IMR-90 (cell line): ENCODE measurements around the gene TRAP1. TPM values are rescaled to one million over a fixed set of nuclear protein-coding genes. Genes with fewer than 3 reads are reported as not detected.
A peak's percentile ranks its signal among the peaks of the same experiment; 100 is the strongest.

Experiments
- ATAC-seq: fragments of 200-7000 bp; cut with Tn5 transposase; 2 replicates; pipeline ENCODE4 v1.9.1; 2020; ENCODE audit warnings: low read depth, mild to moderate bottlenecking, moderate library complexity
- BruUV-seq: library from RNA; stranded (reverse); fragments of 400-500 nt; replicated peaks from 2 replicates; lab custom pipeline; 2021; lab: Mats Ljungman, UMichigan
- CTCF ChIA-PET: fragments of 300-600 bp; formaldehyde crosslinking; extraction: SDS; loops from one replicate; lab custom pipeline; 2021; ENCODE audit warnings: antibody characterized with exemption; lab: Yijun Ruan, JAX
- POLR2A ChIA-PET: fragments of 300-600 bp; sonication (Branson Sonifier 250); formaldehyde crosslinking; loops from one replicate; lab custom pipeline; 2022; ENCODE audit warnings: antibody characterized with exemption; ENCODE audit not compliant: unreplicated experiment; lab: Charles Lee
- DNase-seq: peaks from one replicate; pipeline ENCODE4 v3.0.0; 2013
- H2AFZ ChIP-seq: replicated peaks from 2 replicates; pipeline ENCODE3; 2013; ENCODE audit warnings: low read length, mild to moderate bottlenecking; ENCODE audit not compliant: poor library complexity
- H2AK5ac ChIP-seq: 2 replicates; pipeline ENCODE4 v1.6.1; 2013; ENCODE audit warnings: low read depth, low read length, inconsistent platforms
- H2AK9ac ChIP-seq: replicated peaks from 2 replicates; pipeline ENCODE3; 2013; ENCODE audit warnings: mild to moderate bottlenecking, low read depth, low read length, moderate library complexity; ENCODE audit not compliant: poor library complexity
- H2BK120ac ChIP-seq: 2 replicates; pipeline ENCODE4 v1.6.1; 2013; ENCODE audit warnings: low read depth, low read length, inconsistent platforms
- H2BK15ac ChIP-seq: 3 replicates; pipeline ENCODE4 v1.6.1; 2013; ENCODE audit warnings: low read depth, low read length, inconsistent platforms
- H2BK20ac ChIP-seq: 2 replicates; pipeline ENCODE4 v1.6.1; 2013; ENCODE audit warnings: low read depth, mild to moderate bottlenecking, inconsistent platforms, low read length, moderate library complexity
- H2BK5ac ChIP-seq: 2 replicates; pipeline ENCODE4 v1.6.1; 2013; ENCODE audit warnings: mild to moderate bottlenecking, low read depth, low read length, inconsistent platforms; ENCODE audit not compliant: poor library complexity, severe bottlenecking
- H3K14ac ChIP-seq: replicated peaks from 2 replicates; pipeline ENCODE4 v1.6.1; 2013; ENCODE audit warnings: low read depth, low read length, inconsistent platforms
- H3K18ac ChIP-seq: 2 replicates; pipeline ENCODE4 v1.6.1; 2013; ENCODE audit warnings: low read depth, low read length, control low read depth
- H3K23ac ChIP-seq: 2 replicates; pipeline ENCODE4 v1.6.1; 2013; ENCODE audit warnings: low read depth, low read length, inconsistent platforms
- H3K27ac ChIP-seq: 2 replicates; pipeline ENCODE4 v1.5.1; 2013; ENCODE audit warnings: mild to moderate bottlenecking, control low read depth, low read length; ENCODE audit not compliant: insufficient read depth
- H3K27me3 ChIP-seq: 2 replicates; pipeline ENCODE4 v1.6.1; 2013; ENCODE audit warnings: low read length; ENCODE audit not compliant: control insufficient read depth, insufficient read depth
- H3K36me3 ChIP-seq: 2 replicates; pipeline ENCODE4 v1.6.1; 2013; ENCODE audit warnings: low read length, mixed read lengths; ENCODE audit not compliant: control insufficient read depth, insufficient read depth
- H3K4ac ChIP-seq: 2 replicates; pipeline ENCODE4 v1.6.1; 2013; ENCODE audit warnings: low read depth, low read length, inconsistent platforms
- H3K4me1 ChIP-seq: 2 replicates; pipeline ENCODE4 v1.6.1; 2013; ENCODE audit warnings: low read length, mixed read lengths; ENCODE audit not compliant: control insufficient read depth, insufficient read depth
- H3K4me2 ChIP-seq: 2 replicates; pipeline ENCODE4 v1.6.1; 2013; ENCODE audit warnings: low read depth, mild to moderate bottlenecking, control low read depth, low read length, moderate library complexity
- H3K4me3 ChIP-seq: 2 replicates; pipeline ENCODE4 v1.5.1; 2013; ENCODE audit warnings: low read depth, mild to moderate bottlenecking, control low read depth, low read length, moderate library complexity; ENCODE audit not compliant: insufficient read depth
- H3K56ac ChIP-seq: 2 replicates; pipeline ENCODE4 v1.6.1; 2013; ENCODE audit warnings: low read length, inconsistent platforms; ENCODE audit not compliant: insufficient read depth; ENCODE audit errors: extremely low read depth
- H3K79me1 ChIP-seq, 2 experiments: 2 replicates each; pipeline ENCODE4 v1.6.1; 2013; ENCODE audit warnings: low read length in 2 of 2, inconsistent platforms in 1 of 2, low read depth in 1 of 2
- H3K9ac ChIP-seq: 2 replicates; pipeline ENCODE4 v1.6.1; 2013; ENCODE audit warnings: low read depth, low read length, control low read depth
- H3K9me1 ChIP-seq: 2 replicates; pipeline ENCODE4 v1.6.1; 2013; ENCODE audit warnings: low read length, inconsistent platforms; ENCODE audit not compliant: insufficient read depth
- H3K9me3 ChIP-seq: 2 replicates; pipeline ENCODE4 v1.6.1; 2013; ENCODE audit warnings: low read length; ENCODE audit not compliant: control insufficient read depth, insufficient read depth
- H4K20me1 ChIP-seq: 2 replicates; pipeline ENCODE4 v1.6.1; 2013; ENCODE audit warnings: low read length, inconsistent platforms; ENCODE audit not compliant: insufficient read depth
- H4K5ac ChIP-seq: 2 replicates; pipeline ENCODE4 v1.6.1; 2013; ENCODE audit warnings: mild to moderate bottlenecking, low read depth, low read length, control low read depth
- H4K8ac ChIP-seq, 2 experiments: 2 replicates each; pipeline ENCODE4 v1.6.1; 2013; ENCODE audit warnings: low read depth in 2 of 2, low read length in 2 of 2, control low read depth in 1 of 2, inconsistent platforms in 1 of 2
- H4K91ac ChIP-seq: 2 replicates; pipeline ENCODE4 v1.6.1; 2013; ENCODE audit warnings: low read depth, low read length, inconsistent platforms; ENCODE audit not compliant: insufficient read depth
- BHLHE40 ChIP-seq: fragments of 150-350 bp; IDR thresholded peaks from 2 replicates; pipeline ENCODE4 v1.6.1; 2016; ENCODE audit warnings: mild to moderate bottlenecking, low read depth, low read length
- RAD21 ChIP-seq: IDR thresholded peaks from 2 replicates; pipeline ENCODE4 v1.6.1; 2012; ENCODE audit warnings: low read length, improper control_type of control experiment
- SMC3 ChIP-seq: fragments of 150-350 bp; IDR thresholded peaks from 2 replicates; pipeline ENCODE4 v1.6.1; 2016; ENCODE audit warnings: low read depth, mild to moderate bottlenecking, antibody characterized with exemption, low read length, moderate library complexity
- WGBS, 2 experiments: methylation state at CpG; one replicate each; pipeline versions ENCODE4 v1.1.5 to v1.1.7; 2013; ENCODE audit warnings: missing lambda C conversion rate in 2 of 2; ENCODE audit not compliant: insufficient read length in 1 of 2; ENCODE audit errors: extremely low coverage in 2 of 2; 5-methylcytosine and 5-hydroxymethylcytosine counted together
- dilution Hi-C: fragments of 300-500 bp; cut with HindIII; formaldehyde crosslinking; loops from one replicate; pipeline ENCODE4 v1.14.3; 2018; ENCODE audit warnings: low sequenced_read_pairs; ENCODE audit not compliant: unreplicated experiment
- in situ Hi-C: fragments of 300-500 bp; cut with MboI; formaldehyde crosslinking; loops from 3 replicates; pipeline ENCODE4 v1.14.3; 2019; ENCODE audit warnings: low sequenced_read_pairs, inconsistent platforms, mixed read lengths
- intact Hi-C: fragments of 100-400 bp; cut with micrococcal nuclease; formaldehyde crosslinking; loops from 2 replicates; pipeline ENCODE4 v1.10.0; 2022
- polyA plus RNA-seq, 3 experiments: library from polyadenylated mRNA; depleted of rRNA; stranded (reverse); fragments of >200 nt; gene quantifications; 2 replicates each; pipeline ENCODE4 v1.2.3, GENCODE V29; 2012; ENCODE audit warnings: low replicate concordance in 1 of 3
- total RNA-seq: library from RNA; depleted of rRNA; stranded (reverse); fragments of >200 nt; gene quantifications from 2 replicates; pipeline ENCODE4 v1.2.3, GENCODE V29; 2012
- TF ChIP-seq, protein P1 (sequence below): conservative IDR thresholded peaks from 2 replicates; pipeline ENCODE4 v1.5.1; 2012; ENCODE audit warnings: mild to moderate bottlenecking, low read depth, low read length, improper control_type of control experiment

Gene TRAP1
- total and polyA plus RNA-seq, 2 of the 4 experiments (the other 2 are of a cell fraction), result 139 to 145 TPM

DNA sequence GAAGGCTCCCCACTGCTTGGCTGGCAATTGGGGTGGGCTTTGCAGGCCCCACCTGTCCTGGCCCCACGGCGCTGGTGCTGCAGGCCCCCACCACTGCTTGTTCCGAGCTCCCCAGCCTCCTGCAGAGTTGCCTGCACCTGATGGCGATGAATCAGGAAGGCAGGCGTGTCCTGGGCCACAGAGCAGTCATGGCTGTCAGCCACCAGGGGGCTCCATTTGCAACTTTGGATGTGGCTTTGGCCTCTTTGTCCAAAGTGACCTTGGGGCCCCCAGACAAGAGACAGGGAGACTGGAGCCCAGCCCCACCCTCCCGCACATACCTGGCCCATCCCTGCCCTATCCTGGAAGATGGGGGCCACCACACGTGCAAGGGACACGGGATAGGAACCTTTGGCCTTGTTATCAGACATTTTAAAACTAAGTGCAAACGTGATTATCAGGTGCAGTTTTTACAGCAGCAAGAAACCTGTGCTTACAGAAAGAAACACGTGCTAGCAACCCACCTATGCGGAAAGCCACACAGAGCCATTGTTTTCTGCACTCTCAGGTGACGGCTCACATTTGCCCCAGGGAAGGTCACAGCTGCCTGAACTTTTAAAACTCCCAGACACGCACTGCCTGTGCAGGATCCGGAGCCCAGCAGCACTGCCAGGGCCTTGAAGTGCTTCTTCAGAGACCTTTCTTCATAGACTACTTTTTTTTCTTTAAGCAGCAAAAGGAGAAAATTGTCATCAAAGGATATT, 62.9 kb downstream of the TRAP1 start, which contains the start of gene DNASE1:
DNASE1 (plus strand) TSS at position 443 of the 743 bp plus-strand sequence. CDS start 683 bp downstream, outside the sequence.
- Histone ChIP-seq H3K4me3 (no peak within 1 kb of the TSS), H2BK5ac (no peak within 1 kb of the TSS), H3K9ac (no peak within 1 kb of the TSS), H3K18ac (no peak within 1 kb of the TSS), H2AK9ac (peak within 1 kb of the TSS; percentile 31), H2BK15ac (no peak within 1 kb of the TSS), H3K27me3 (no peaks in the 10 kb centered on the region), H3K27ac (no peak within 1 kb of the TSS), H3K4me1 (no peaks in the 10 kb centered on the region), H3K9me1 (peaks cover 14% of the 10 kb centered on the region), H3K79me1 (peaks cover 0 to 12% of the 10 kb centered on the region in 2 experiments; a peak in 1 of 4 replicates), H2BK120ac (no peak within 1 kb of the TSS), H2BK20ac (no peak within 1 kb of the TSS), H4K91ac (no peak within 1 kb of the TSS), H3K14ac (no peak within 1 kb of the TSS), H2AFZ (peak within 1 kb of the TSS; percentile 46), H3K9me3 (no peaks in the 10 kb centered on the region), H4K5ac (no peak within 1 kb of the TSS), H4K20me1 (peaks cover 10% of the 10 kb centered on the region), H3K4me2 (no peak within 1 kb of the TSS), H3K56ac (no peak within 1 kb of the TSS), H4K8ac (no peak within 1 kb of the TSS), H3K4ac (no peak within 1 kb of the TSS), H2AK5ac (no peak within 1 kb of the TSS), H3K23ac (no peak within 1 kb of the TSS), H3K36me3 (peaks cover 53% of the 10 kb centered on the region)
- 79% methylated on average over 5 of the region's 14 CpGs; no CpG with 5 or more reads in 1 of the 2 experiments for WGBS, 2 experiments
- ATAC-seq (peak; percentile 27), DNase-seq (peak; percentile 36)
- in situ Hi-C loops, result no loop called here
- no TSS peak for BruUV-seq
- TF ChIP-seq, protein P1, sequence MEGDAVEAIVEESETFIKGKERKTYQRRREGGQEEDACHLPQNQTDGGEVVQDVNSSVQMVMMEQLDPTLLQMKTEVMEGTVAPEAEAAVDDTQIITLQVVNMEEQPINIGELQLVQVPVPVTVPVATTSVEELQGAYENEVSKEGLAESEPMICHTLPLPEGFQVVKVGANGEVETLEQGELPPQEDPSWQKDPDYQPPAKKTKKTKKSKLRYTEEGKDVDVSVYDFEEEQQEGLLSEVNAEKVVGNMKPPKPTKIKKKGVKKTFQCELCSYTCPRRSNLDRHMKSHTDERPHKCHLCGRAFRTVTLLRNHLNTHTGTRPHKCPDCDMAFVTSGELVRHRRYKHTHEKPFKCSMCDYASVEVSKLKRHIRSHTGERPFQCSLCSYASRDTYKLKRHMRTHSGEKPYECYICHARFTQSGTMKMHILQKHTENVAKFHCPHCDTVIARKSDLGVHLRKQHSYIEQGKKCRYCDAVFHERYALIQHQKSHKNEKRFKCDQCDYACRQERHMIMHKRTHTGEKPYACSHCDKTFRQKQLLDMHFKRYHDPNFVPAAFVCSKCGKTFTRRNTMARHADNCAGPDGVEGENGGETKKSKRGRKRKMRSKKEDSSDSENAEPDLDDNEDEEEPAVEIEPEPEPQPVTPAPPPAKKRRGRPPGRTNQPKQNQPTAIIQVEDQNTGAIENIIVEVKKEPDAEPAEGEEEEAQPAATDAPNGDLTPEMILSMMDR, result peak; percentile 49
- peak; percentile 19; the same call in 1 of the 2 replicates for TF ChIP-seq SMC3
- TF ChIP-seq RAD21, result peak; percentile 24
- no peak for TF ChIP-seq BHLHE40
- intact Hi-C loops, result no loop called here
- CTCF ChIA-PET, result no interaction called here
- POLR2A ChIA-PET, result no interaction called here
- dilution Hi-C loops, result no loop called here
